Mucosa of stomach (tissue), 1 donor: ENCODE data around the gene CSMD2.

ENCODE experiments used
- H3K27me3 ChIP-seq: one replicate; pipeline ENCODE4 v1.7.0; 2013; ENCODE audit warnings: mild to moderate bottlenecking, low read length; ENCODE audit not compliant: control insufficient read depth, insufficient read depth
- H3K36me3 ChIP-seq: one replicate; pipeline ENCODE4 v1.7.0; 2013; ENCODE audit warnings: low read length; ENCODE audit not compliant: control insufficient read depth, insufficient read depth
- H3K4me1 ChIP-seq: one replicate; pipeline ENCODE4 v1.7.0; 2013; ENCODE audit warnings: mild to moderate bottlenecking, low read length; ENCODE audit not compliant: control insufficient read depth, insufficient read depth
- H3K4me3 ChIP-seq: one replicate; pipeline ENCODE4 v1.7.0; 2013; ENCODE audit warnings: low read length
- H3K9ac ChIP-seq: one replicate; pipeline ENCODE4 v1.7.0; 2013; ENCODE audit warnings: mild to moderate bottlenecking, low read length, moderate library complexity
- H3K9me3 ChIP-seq: one replicate; pipeline ENCODE4 v1.7.0; 2013; ENCODE audit warnings: mild to moderate bottlenecking, low read length, moderate library complexity; ENCODE audit not compliant: control insufficient read depth
- donor health status: Pancreatic carcinoma.

The CSMD2 gene

GRCh38 chr1:33650708-33651107 is 514.3 kb downstream of the CSMD2 start:
- no peaks in the 10 kb centered on the region for H3K4me1 ChIP-seq
- no peak overlapping the region for H3K9ac ChIP-seq
- H3K36me3 ChIP-seq = no peaks in the 10 kb centered on the region
- H3K9me3 ChIP-seq = no peaks in the 10 kb centered on the region
- no peak overlapping the region for H3K4me3 ChIP-seq
- H3K27me3 ChIP-seq = no peaks in the 10 kb centered on the region

DNA sequence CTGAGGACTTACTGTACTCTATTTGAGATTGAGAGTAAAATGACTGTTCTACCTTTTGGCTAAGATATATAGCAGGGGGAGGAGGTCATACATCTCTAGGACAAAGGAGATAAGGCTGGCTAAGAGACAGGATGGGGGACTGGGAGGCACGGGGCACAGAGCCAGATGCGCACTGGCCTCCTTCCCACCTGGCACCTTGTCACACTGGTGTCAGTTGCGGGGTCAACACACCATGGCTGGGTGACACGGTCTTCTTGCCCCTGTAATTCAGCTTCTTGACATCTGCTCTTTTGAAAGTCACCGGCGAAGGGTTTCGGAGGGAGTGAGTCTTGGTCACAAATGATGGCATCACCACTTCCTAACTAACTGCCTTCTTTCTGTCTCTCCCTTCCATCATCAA is 515.3 kb downstream of the CSMD2 start:
- Histone ChIP-seq H3K27me3 (no peaks in the 10 kb centered on the region), H3K4me1 (no peaks in the 10 kb centered on the region), H3K9me3 (no peaks in the 10 kb centered on the region), H3K9ac (no peak overlapping the region), H3K36me3 (no peaks in the 10 kb centered on the region), H3K4me3 (no peak overlapping the region)

- Histone ChIP-seq H3K27me3 (no peaks in the 10 kb centered on the region), H3K9ac (no peak overlapping the region)
These were observed 521.8 kb downstream of the CSMD2 start for GRCh38 chr1:33643216-33643615.

DNA sequence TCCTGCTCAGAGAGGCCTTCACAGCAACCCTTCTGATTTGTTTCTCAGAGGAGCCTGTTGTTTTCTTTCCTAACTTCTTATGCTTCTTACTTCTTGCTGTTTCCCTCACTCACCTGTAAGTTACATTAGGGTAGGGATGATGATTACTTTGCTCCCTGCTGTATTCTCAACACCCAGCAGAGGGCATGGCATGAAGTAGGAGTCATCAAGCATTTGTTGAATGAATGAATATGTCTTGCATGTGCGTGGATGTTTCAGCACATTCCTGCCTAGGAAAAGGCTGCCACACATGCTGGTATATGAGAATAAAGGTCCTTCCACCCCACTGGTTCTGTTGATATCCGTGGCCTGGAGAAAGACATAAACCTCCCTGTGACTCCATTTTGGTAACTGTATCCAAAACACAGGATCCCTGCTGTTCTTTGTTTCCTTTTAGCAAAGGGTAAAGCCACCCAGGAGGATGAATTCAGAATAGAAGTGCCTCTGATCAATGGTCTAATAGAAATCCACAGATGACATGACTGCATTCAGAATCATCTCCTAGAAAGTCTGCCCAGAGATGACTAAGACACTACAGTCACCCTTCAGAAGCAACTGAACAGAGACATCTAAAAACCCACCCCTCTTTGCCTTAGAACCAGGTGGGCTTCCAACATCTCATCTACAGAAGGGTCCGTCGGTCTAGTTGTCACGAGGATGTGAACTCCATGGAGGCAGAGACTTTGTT is 523.8 kb downstream of the CSMD2 start:
- Histone ChIP-seq H3K27me3 (no peaks in the 10 kb centered on the region), H3K36me3 (no peaks in the 10 kb centered on the region), H3K4me3 (no peak overlapping the region), H3K9ac (no peak overlapping the region), H3K9me3 (no peaks in the 10 kb centered on the region), H3K4me1 (no peaks in the 10 kb centered on the region)

More at GRCh38 chr1:33643216-33643615, 521.8 kb downstream of the CSMD2 start:
- H3K4me3 ChIP-seq = no peak overlapping the region
- H3K36me3 ChIP-seq = no peaks in the 10 kb centered on the region
- no peaks in the 10 kb centered on the region for H3K4me1 ChIP-seq
- H3K9me3 ChIP-seq = no peaks in the 10 kb centered on the region

DNA sequence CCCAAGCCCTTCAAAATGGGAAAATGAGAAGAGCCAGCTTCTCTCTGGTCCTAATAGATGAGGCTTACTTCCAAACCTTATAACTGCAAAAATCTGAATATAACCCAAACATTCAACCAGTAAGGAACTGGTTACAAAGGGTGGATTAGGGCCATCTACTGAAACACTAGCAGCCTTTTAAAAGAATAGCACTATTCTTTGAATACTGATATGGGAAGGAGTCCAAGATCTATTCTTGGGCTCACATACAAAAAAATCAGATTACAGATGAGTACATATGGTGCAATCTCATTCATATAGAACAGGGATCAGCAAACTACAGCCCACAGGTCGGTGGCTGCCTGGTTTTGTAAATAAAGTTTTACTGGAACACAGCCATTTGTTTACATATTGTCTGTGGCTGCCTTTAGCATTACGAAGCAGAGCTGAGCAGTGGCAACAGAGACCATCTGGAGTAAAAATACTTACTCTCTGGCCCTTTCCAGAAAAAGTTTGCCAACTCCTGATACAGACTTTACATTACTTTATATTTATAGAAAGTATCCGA is 524.8 kb downstream of the CSMD2 start:
- H3K9me3 ChIP-seq = no peaks in the 10 kb centered on the region
- no peak overlapping the region for H3K9ac ChIP-seq
- H3K4me1 ChIP-seq = no peaks in the 10 kb centered on the region
- H3K4me3 ChIP-seq = no peak overlapping the region
- no peaks in the 10 kb centered on the region for H3K36me3 ChIP-seq
- H3K27me3 ChIP-seq = peaks cover 4% of the 10 kb centered on the region

DNA sequence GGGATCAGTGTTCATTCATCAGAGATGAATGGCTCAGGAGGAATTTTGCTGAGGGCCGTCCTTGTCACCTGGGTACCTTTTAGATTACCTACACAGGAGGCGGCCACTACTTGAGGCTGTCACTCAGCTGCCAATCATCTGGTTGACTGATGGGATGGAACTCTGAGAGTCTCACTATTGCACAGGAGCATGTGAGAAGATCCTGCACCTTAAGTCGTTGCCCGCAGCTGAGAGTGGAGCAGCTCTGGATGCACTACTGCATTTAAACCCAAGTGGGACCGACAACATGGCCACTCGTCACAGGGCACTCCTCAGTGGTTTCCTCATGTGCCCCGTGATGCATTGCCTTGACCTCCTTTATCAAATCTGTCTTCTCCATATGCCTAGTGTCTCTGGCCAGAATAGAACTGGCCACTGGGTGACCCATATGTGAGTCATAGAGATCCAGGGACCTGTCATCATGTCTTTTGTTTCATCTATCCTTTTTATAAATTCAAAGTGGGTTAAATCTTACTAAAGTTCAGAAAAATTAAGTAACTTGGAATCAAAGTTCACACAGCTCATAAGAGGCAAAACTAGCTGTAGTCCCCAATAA is 527.1 kb downstream of the CSMD2 start:
- Histone ChIP-seq H3K36me3 (no peaks in the 10 kb centered on the region), H3K4me1 (no peaks in the 10 kb centered on the region), H3K4me3 (no peak overlapping the region), H3K9ac (no peak overlapping the region), H3K27me3 (peaks cover 20% of the 10 kb centered on the region), H3K9me3 (no peaks in the 10 kb centered on the region)

- Histone ChIP-seq H3K4me1 (no peaks in the 10 kb centered on the region), H3K9ac (no peak overlapping the region), H3K27me3 (peaks cover 20% of the 10 kb centered on the region), H3K9me3 (no peaks in the 10 kb centered on the region), H3K4me3 (no peak overlapping the region), H3K36me3 (no peaks in the 10 kb centered on the region)
These were observed 528.8 kb downstream of the CSMD2 start for GRCh38 chr1:33636209-33636608.

GRCh38 chr1:33635336-33636012 is 529.6 kb downstream of the CSMD2 start:
- no peak overlapping the region for H3K4me3 ChIP-seq
- H3K9ac ChIP-seq = no peak overlapping the region
- no peaks in the 10 kb centered on the region for H3K4me1 ChIP-seq
- peaks cover 20% of the 10 kb centered on the region for H3K27me3 ChIP-seq
- no peaks in the 10 kb centered on the region for H3K9me3 ChIP-seq
- no peaks in the 10 kb centered on the region for H3K36me3 ChIP-seq

DNA sequence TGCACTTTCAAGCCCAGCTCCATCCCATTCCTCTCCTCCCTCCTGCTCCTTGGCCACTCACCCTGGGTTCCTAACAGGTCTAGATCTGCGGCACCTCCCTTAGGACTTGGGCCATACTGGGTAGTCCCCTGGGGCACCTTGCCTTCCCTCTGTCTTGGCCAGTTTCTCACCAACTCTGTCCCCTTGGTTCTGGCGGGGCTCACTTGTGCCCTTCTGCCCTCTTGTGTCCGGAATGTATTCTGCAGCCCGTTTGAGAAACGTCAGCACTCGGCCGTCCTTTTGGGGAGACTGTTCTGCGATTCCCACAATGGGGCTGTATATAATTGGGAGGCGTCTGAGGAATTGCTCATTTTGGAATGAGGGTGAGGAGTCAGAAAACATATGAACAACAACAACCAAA is 530.2 kb downstream of the CSMD2 start:
- Histone ChIP-seq H3K36me3 (no peaks in the 10 kb centered on the region), H3K4me1 (no peaks in the 10 kb centered on the region), H3K4me3 (no peak overlapping the region), H3K9me3 (no peaks in the 10 kb centered on the region), H3K9ac (no peak overlapping the region), H3K27me3 (peaks cover 20% of the 10 kb centered on the region)

DNA sequence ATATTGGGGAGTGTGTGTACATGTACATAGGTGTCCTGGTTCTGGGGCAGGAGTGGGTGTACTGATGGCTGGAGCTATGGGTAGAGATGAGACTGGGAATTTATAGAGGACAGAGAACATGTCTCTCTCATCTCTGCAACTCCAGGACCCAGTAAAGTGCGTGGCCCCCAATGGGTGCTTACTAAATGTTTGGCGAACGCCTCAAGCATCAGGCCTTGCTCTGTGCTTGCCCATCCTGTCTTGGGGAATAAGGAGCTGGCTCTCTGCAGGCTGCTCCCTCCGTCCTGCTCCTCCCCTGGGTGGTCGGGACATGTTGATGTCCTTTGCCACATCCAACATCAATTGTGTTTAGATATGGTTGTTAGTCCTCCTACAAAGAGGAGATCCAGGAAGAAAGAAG is 530.9 kb downstream of the CSMD2 start:
- H3K36me3 ChIP-seq = no peaks in the 10 kb centered on the region

DNA sequence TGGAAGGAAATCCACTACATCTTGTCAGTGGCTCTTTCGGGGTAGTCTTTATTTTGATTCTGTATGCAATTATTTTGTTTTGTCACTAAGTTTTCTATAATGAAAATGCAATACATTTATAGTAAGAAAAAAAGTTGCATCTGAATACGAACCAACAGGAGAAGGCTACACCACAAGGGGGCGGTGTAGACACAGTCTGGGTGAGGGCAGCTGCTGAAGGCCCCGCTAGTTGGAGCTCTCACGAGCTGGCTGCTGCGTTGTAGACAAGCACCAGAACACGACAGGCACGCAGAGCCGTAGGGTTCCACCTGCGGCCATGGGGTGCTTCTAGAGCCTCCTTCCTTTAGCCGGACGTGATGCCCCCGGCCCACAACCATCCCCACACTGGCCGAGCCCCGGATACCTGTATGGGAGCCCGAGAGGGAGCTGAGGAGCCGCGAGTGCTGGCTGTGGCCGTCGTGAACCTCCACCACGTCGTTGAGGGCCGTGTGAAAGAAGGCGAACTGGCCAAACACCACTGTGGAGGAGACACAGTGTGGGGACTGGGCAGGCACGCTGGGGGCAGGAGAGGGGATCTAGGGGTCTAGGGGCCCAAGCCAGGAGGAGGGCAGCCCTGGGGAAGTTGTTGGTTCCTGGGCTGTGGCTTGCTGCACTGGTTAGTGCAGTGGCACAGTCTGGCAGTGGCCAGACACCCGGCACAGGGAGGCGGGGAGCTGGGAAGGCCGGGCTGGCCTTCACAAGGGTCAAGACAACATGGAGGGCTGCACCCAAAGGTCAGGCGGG is 531.8 kb downstream of the CSMD2 start:
- H3K9ac ChIP-seq = no peak overlapping the region
- H3K4me1 ChIP-seq = no peaks in the 10 kb centered on the region
- no peaks in the 10 kb centered on the region for H3K9me3 ChIP-seq
- H3K36me3 ChIP-seq = no peaks in the 10 kb centered on the region
- peaks cover 20% of the 10 kb centered on the region for H3K27me3 ChIP-seq
- no peak overlapping the region for H3K4me3 ChIP-seq

More for the DNA sequence above, 530.9 kb downstream of the CSMD2 start:
- Histone ChIP-seq H3K27me3 (peaks cover 20% of the 10 kb centered on the region), H3K4me1 (no peaks in the 10 kb centered on the region), H3K4me3 (no peak overlapping the region), H3K9ac (no peak overlapping the region), H3K9me3 (no peaks in the 10 kb centered on the region)
